Astrocyte of the hippocampus (primary cell): Measurements from ENCODE around the gene CLCN1.

Experiments used
- DNase-seq: peaks from one replicate; pipeline ENCODE4 v3.0.0; 2011; ENCODE audit warnings: low read depth, low spot score

Gene CLCN1

GRCh38 chr7:143292876-143293275, 23.0 kb upstream of the CLCN1 start:
- DNase-seq = no peak

GRCh38 chr7:143295870-143296269, 20.0 kb upstream of the CLCN1 start:
- DNase-seq = no peak

- no peak for DNase-seq
Measured at GRCh38 chr7:143296686-143297085, 19.2 kb upstream of the CLCN1 start.

GRCh38 chr7:143299346-143299745, 16.6 kb upstream of the CLCN1 start:
- DNase-seq = no peak

- no peak for DNase-seq
Measured at GRCh38 chr7:143299840-143300239, 16.1 kb upstream of the CLCN1 start.

- no peak for DNase-seq
Measured at GRCh38 chr7:143300959-143301935, 14.7 kb upstream of the CLCN1 start.

GRCh38 chr7:143303733-143304132, 12.2 kb upstream of the CLCN1 start:
- DNase-seq = no peak

- DNase-seq = no peak
Measured at GRCh38 chr7:143304938-143305337, 11.0 kb upstream of the CLCN1 start.

- peak; percentile 50 for DNase-seq
Measured at GRCh38 chr7:143305423-143306070, 10.4 kb upstream of the CLCN1 start.

GRCh38 chr7:143308632-143309031, 7.3 kb upstream of the CLCN1 start:
- no peak for DNase-seq

GRCh38 chr7:143314127-143314526, 1.8 kb upstream of the CLCN1 start:
- no peak for DNase-seq

- DNase-seq = no peak
Measured at GRCh38 chr7:143316492-143316891, 581 bp downstream of the CLCN1 start.

- no peak for DNase-seq
Measured at GRCh38 chr7:143318661-143319060, 2.8 kb downstream of the CLCN1 start.

- DNase-seq = no peak
Measured at GRCh38 chr7:143320620-143321019, 4.7 kb downstream of the CLCN1 start.

- no peak for DNase-seq
Measured at GRCh38 chr7:143321242-143321641, 5.3 kb downstream of the CLCN1 start.

GRCh38 chr7:143321734-143322133, 5.8 kb downstream of the CLCN1 start:
- DNase-seq = no peak

- DNase-seq = no peak
Measured at GRCh38 chr7:143322760-143323633, 7.1 kb downstream of the CLCN1 start.

GRCh38 chr7:143323653-143324052, 7.7 kb downstream of the CLCN1 start:
- no peak for DNase-seq

- DNase-seq = no peak
Measured at GRCh38 chr7:143325240-143325639, 9.3 kb downstream of the CLCN1 start.

GRCh38 chr7:143327903-143328302, 12.0 kb downstream of the CLCN1 start:
- no peak for DNase-seq

GRCh38 chr7:143329471-143330170, 13.7 kb downstream of the CLCN1 start:
- no peak for DNase-seq
